A673 (cell line): ENCODE results near the gene C20orf96. TPM values are rescaled to one million over a fixed set of nuclear protein-coding genes. Genes with fewer than 3 reads are reported as not detected.
A peak's percentile ranks its signal among the peaks of the same experiment; 100 is the strongest.

Experiments
- BruUV-seq: library from RNA; stranded (reverse); fragments of 400-500 nt; replicated peaks from 2 replicates; lab custom pipeline; 2021; lab: Mats Ljungman, UMichigan
- CTCF ChIA-PET: fragments of 300-600 bp; sonication (Branson Sonifier 250); formaldehyde crosslinking; loops from one replicate; lab custom pipeline; 2022; ENCODE audit warnings: antibody characterized with exemption; lab: Charles Lee
- POLR2A ChIA-PET: fragments of 300-600 bp; sonication (Branson Sonifier 250); formaldehyde crosslinking; loops from one replicate; lab custom pipeline; 2022; ENCODE audit warnings: antibody characterized with exemption; ENCODE audit not compliant: low non-redundant PET; lab: Charles Lee
- DNase-seq: peaks from one replicate; pipeline ENCODE4 v3.0.0-alpha.2; 2015; ENCODE audit warnings: low spot score
- H3K27ac ChIP-seq: fragments of 200-600 bp; sonication (generic); 2 replicates; pipeline ENCODE4 v1.5.1; 2016; ENCODE audit warnings: mixed run types, low read depth, mild to moderate bottlenecking, mixed read lengths, antibody characterized with exemption, low read length; ENCODE audit not compliant: poor library complexity, severe bottlenecking
- H3K27me3 ChIP-seq: fragments of 200-600 bp; sonication (generic); replicated peaks from 2 replicates; pipeline ENCODE4 v1.6.1; 2017; ENCODE audit warnings: mixed run types, low read depth, mild to moderate bottlenecking, mixed read lengths, antibody characterized with exemption, low read length; ENCODE audit not compliant: insufficient read depth, poor library complexity
- H3K36me3 ChIP-seq: fragments of 200-600 bp; sonication (generic); 2 replicates; pipeline ENCODE4 v1.6.1; 2016; ENCODE audit warnings: mixed run types, mild to moderate bottlenecking, mixed read lengths, antibody characterized with exemption, low read length; ENCODE audit not compliant: insufficient read depth, poor library complexity, severe bottlenecking
- H3K4me1 ChIP-seq: fragments of 200-600 bp; sonication (generic); 2 replicates; pipeline ENCODE4 v1.6.1; 2017; ENCODE audit warnings: mixed run types, mild to moderate bottlenecking, mixed read lengths, antibody characterized with exemption, low read length; ENCODE audit not compliant: insufficient read depth, poor library complexity, severe bottlenecking
- H3K4me3 ChIP-seq: fragments of 200-600 bp; sonication (generic); 2 replicates; pipeline ENCODE4 v1.5.1; 2016; ENCODE audit warnings: low read depth, mixed run types, mild to moderate bottlenecking, mixed read lengths, low read length; ENCODE audit not compliant: poor library complexity, severe bottlenecking
- H3K9me3 ChIP-seq: fragments of 200-600 bp; sonication (generic); 2 replicates; pipeline ENCODE4 v1.6.1; 2016; ENCODE audit warnings: mixed run types, low read depth, mild to moderate bottlenecking, mixed read lengths, antibody characterized with exemption, low read length; ENCODE audit not compliant: poor library complexity, severe bottlenecking
- CTCF ChIP-seq: fragments of 300-800, 200-600 bp; sonication (generic); conservative IDR thresholded peaks from 2 replicates; pipeline ENCODE4 v1.5.1; 2017; ENCODE audit warnings: low read depth, mild to moderate bottlenecking, antibody characterized with exemption, low read length, moderate library complexity, mixed read lengths
- EZH2 ChIP-seq: fragments of 200-600 bp; sonication (generic); IDR thresholded peaks from 2 replicates; pipeline ENCODE4 v1.6.1; 2017; ENCODE audit warnings: borderline replicate concordance, low read depth, mild to moderate bottlenecking, mixed read lengths, antibody characterized with exemption, low read length; ENCODE audit not compliant: poor library complexity, severe bottlenecking
- intact Hi-C: fragments of 100-400 bp; cut with micrococcal nuclease; formaldehyde crosslinking; loops from one replicate; pipeline ENCODE4 v1.10.0; 2022; ENCODE audit not compliant: unreplicated experiment
- total RNA-seq: library from RNA; stranded (reverse); gene quantifications from 2 replicates; pipeline ENCODE4 v1.2.3, GENCODE V29; 2021

Gene C20orf96
- total RNA-seq, 1 experiment from 2014 or later: 21.7 TPM

DNA sequence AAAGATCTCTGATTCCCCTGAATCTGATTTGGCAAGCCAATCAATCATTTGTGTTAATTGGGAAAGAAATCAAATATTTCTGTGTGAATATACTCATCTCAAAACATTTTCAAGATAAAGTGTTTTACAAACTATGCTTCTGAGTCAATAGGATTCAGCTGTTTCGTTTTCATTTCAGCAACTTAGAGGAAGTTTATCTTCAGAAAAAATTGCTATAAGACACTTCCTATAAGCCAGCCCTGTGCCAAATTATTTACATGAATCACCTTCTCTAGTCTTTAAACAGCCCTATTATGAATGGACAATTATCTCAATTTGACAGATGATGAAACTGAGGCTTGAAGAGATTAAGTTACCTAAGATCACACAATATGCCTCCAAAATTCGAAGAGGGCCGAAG is 52.6 kb downstream of the C20orf96 start:
- Histone ChIP-seq H3K27me3 (no peaks in the 10 kb centered on the region), H3K9me3 (no peaks in the 10 kb centered on the region), H3K27ac (no peak overlapping the region), H3K4me3 (no peak overlapping the region), H3K36me3 (no peaks in the 10 kb centered on the region), H3K4me1 (peaks cover 10% of the 10 kb centered on the region)
- ChIA-PET POLR2A (interaction anchor here (1.0 kb wide), 1 partner anchor 11 kb away, joined by 3 read pairs; no protein-coding TSS in a partner anchor), CTCF (no interaction called here)
- no peak for TF ChIP-seq EZH2
- intact Hi-C loops: no loop called here
- DNase-seq: no peak
- no TSS peak for BruUV-seq

GRCh38 chr20:237489-237888 is 53.1 kb downstream of the C20orf96 start:
- intact Hi-C loops: no loop called here
- BruUV-seq: no TSS peak
- CTCF ChIA-PET: no interaction called here

DNA sequence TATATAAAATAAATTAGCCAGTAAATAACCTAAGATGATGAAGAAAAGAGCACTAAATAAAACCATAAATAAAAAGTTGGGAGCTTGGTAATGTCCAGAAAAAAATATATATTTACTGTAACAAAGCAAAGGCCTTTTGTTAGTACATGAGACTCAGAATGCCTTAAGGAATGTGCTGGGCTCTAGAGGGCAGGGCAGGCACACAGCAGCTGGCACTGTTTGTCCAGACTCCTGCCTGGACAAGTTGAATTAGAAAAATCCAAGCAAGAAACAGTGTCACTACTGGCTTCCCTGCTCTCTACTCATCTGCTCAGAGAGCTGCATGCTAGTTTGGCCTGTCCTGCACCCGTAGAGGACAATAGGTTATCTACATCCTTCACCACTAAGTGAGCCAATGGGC is 54.7 kb downstream of the C20orf96 start:
- DNase-seq: no peak
- ChIA-PET CTCF (no interaction called here), POLR2A (no interaction called here)
- no peak overlapping the region for H3K4me3 ChIP-seq
- H3K27ac ChIP-seq: no peak overlapping the region
- no TSS peak for BruUV-seq
- H3K9me3 ChIP-seq: no peaks in the 10 kb centered on the region
- no peaks in the 10 kb centered on the region for H3K36me3 ChIP-seq
- TF ChIP-seq EZH2: no peak
- 0 out of 2 replicates have a peak, but pooled peaks have one; percentile 23 for TF ChIP-seq CTCF
- peaks cover 10% of the 10 kb centered on the region for H3K4me1 ChIP-seq
- H3K27me3 ChIP-seq: no peaks in the 10 kb centered on the region
- intact Hi-C loops: no loop called here

More at GRCh38 chr20:237489-237888, 53.1 kb downstream of the C20orf96 start:
- no peak for DNase-seq
- POLR2A ChIA-PET: interaction anchor here (1.0 kb wide), 1 partner anchor 11 kb away, joined by 3 read pairs; no protein-coding TSS in a partner anchor
- H3K4me3 ChIP-seq: no peak overlapping the region
- H3K27me3 ChIP-seq: no peaks in the 10 kb centered on the region
- H3K4me1 ChIP-seq: peaks cover 10% of the 10 kb centered on the region
- TF ChIP-seq CTCF: no peak
- no peak for TF ChIP-seq EZH2
- no peaks in the 10 kb centered on the region for H3K9me3 ChIP-seq
- no peak overlapping the region for H3K27ac ChIP-seq
- no peaks in the 10 kb centered on the region for H3K36me3 ChIP-seq
